ENCODE data around the gene CCDC9B.

GRCh38 chr15:40364251-40364650, 23.5 kb upstream of the CCDC9B start:
- no peak for TF ChIP-seq NR3C1 (CRISPR knock-in tag; conservative IDR thresholded peaks at IDR 0.05; ENCODE audit: low read depth)
- TF ChIP-seq IRF2 (CRISPR knock-in tag; IDR thresholded peaks at IDR 0.05; ENCODE audit: borderline replicate concordance, low read depth) = no peak
- no peak for TF ChIP-seq SP1 (CRISPR knock-in tag; conservative IDR thresholded peaks at IDR 0.05)
- TF ChIP-seq CTCF (IDR thresholded peaks at IDR 0.05) = no peak
- TF ChIP-seq CREM (CRISPR knock-in tag; IDR thresholded peaks at IDR 0.05) = no peak
- TF ChIP-seq USF2 (CRISPR knock-in tag; IDR thresholded peaks at IDR 0.05) = no peak
- TF ChIP-seq ATF3 (CRISPR knock-in tag; conservative IDR thresholded peaks at IDR 0.05) = no peak
- no peak for TF ChIP-seq E2F5 (CRISPR knock-in tag; IDR thresholded peaks at IDR 0.05)
- TF ChIP-seq TEAD4 (CRISPR knock-in tag; IDR thresholded peaks at IDR 0.05) = no peak
- TF ChIP-seq ELF4 (CRISPR knock-in tag; IDR thresholded peaks at IDR 0.05; ENCODE audit: low read depth) = no peak

Measured in WTC11 (cell line).